ENCODE measurements around the gene ORM2.

The ORM2 gene

GRCh38 chr9:114335745-114336144, 6.1 kb downstream of the ORM2 start:
- Histone ChIP-seq H3K4me3 (IDR thresholded peaks at IDR 0.05; ENCODE audit: insufficient read depth, low read depth, low read length) (no peak overlapping the region), H3K79me2 (ENCODE audit: insufficient read depth, low read depth) (no peaks in the 10 kb centered on the region), H3K36me3 (ENCODE audit: insufficient read depth) (no peaks in the 10 kb centered on the region), H2AFZ (ENCODE audit: low read depth) (no peak overlapping the region), H3K27me3 (ENCODE audit: insufficient read depth, low read depth) (peaks cover 2% of the 10 kb centered on the region; the same call in 1 of the 2 replicates), H3K27ac (no peak overlapping the region), H4K20me1 (ENCODE audit: insufficient read depth) (no peaks in the 10 kb centered on the region), H3K4me1 (ENCODE audit: low read depth, poor library complexity, severe bottlenecking) (no peaks in the 10 kb centered on the region), H3K9ac (no peak overlapping the region), H3K4me2 (no peak overlapping the region)
- TF ChIP-seq CTCF (conservative IDR thresholded peaks at IDR 0.05; ENCODE audit: low read depth, low read length), result no peak

GRCh38 chr9:114336157-114336556, 6.5 kb downstream of the ORM2 start:
- Histone ChIP-seq H3K4me1 (ENCODE audit: low read depth, poor library complexity, severe bottlenecking) (no peaks in the 10 kb centered on the region), H3K27ac (no peak overlapping the region), H2AFZ (ENCODE audit: low read depth) (no peak overlapping the region), H3K4me3 (IDR thresholded peaks at IDR 0.05; ENCODE audit: insufficient read depth, low read depth, low read length) (no peak overlapping the region), H4K20me1 (ENCODE audit: insufficient read depth) (no peaks in the 10 kb centered on the region), H3K79me2 (ENCODE audit: insufficient read depth, low read depth) (no peaks in the 10 kb centered on the region), H3K9ac (no peak overlapping the region), H3K4me2 (no peak overlapping the region), H3K36me3 (ENCODE audit: insufficient read depth) (no peaks in the 10 kb centered on the region), H3K27me3 (ENCODE audit: insufficient read depth, low read depth) (no peaks in the 10 kb centered on the region; the same call in 1 of the 2 replicates)
- TF ChIP-seq CTCF (conservative IDR thresholded peaks at IDR 0.05; ENCODE audit: low read depth, low read length), result no peak

- no peaks in the 10 kb centered on the region for H3K4me1 ChIP-seq (ENCODE audit: low read depth, poor library complexity, severe bottlenecking)
- H4K20me1 ChIP-seq (ENCODE audit: insufficient read depth), result no peaks in the 10 kb centered on the region
- H3K4me3 ChIP-seq (IDR thresholded peaks at IDR 0.05; ENCODE audit: insufficient read depth, low read depth, low read length), result no peak overlapping the region
- H3K27me3 ChIP-seq (ENCODE audit: insufficient read depth, low read depth), result no peaks in the 10 kb centered on the region
- no peak overlapping the region for H3K4me2 ChIP-seq
- no peaks in the 10 kb centered on the region for H3K36me3 ChIP-seq (ENCODE audit: insufficient read depth)
- no peaks in the 10 kb centered on the region for H3K79me2 ChIP-seq (ENCODE audit: insufficient read depth, low read depth)
- no peak overlapping the region for H2AFZ ChIP-seq (ENCODE audit: low read depth)
- H3K9ac ChIP-seq, result no peak overlapping the region
- TF ChIP-seq CTCF (conservative IDR thresholded peaks at IDR 0.05; ENCODE audit: low read depth, low read length), result no peak
- no peak overlapping the region for H3K27ac ChIP-seq
Measured at GRCh38 chr9:114336699-114337395, 7.2 kb downstream of the ORM2 start.

GRCh38 chr9:114338187-114338586, 8.5 kb downstream of the ORM2 start:
- Histone ChIP-seq H3K27ac (no peak overlapping the region), H3K4me1 (ENCODE audit: low read depth, poor library complexity, severe bottlenecking) (no peaks in the 10 kb centered on the region), H3K79me2 (ENCODE audit: insufficient read depth, low read depth) (no peaks in the 10 kb centered on the region), H3K9ac (no peak overlapping the region), H4K20me1 (ENCODE audit: insufficient read depth) (no peaks in the 10 kb centered on the region), H3K4me3 (IDR thresholded peaks at IDR 0.05; ENCODE audit: insufficient read depth, low read depth, low read length) (no peak overlapping the region), H3K36me3 (ENCODE audit: insufficient read depth) (0 out of 2 replicates have a peak, but pooled peaks cover 2% of the 10 kb centered on the region), H3K4me2 (no peak overlapping the region), H3K27me3 (ENCODE audit: insufficient read depth, low read depth) (no peaks in the 10 kb centered on the region), H2AFZ (ENCODE audit: low read depth) (no peak overlapping the region)
- no peak for TF ChIP-seq CTCF (conservative IDR thresholded peaks at IDR 0.05; ENCODE audit: low read depth, low read length)
